ENCODE results near the gene SSNA1.

Gene SSNA1

DNA sequence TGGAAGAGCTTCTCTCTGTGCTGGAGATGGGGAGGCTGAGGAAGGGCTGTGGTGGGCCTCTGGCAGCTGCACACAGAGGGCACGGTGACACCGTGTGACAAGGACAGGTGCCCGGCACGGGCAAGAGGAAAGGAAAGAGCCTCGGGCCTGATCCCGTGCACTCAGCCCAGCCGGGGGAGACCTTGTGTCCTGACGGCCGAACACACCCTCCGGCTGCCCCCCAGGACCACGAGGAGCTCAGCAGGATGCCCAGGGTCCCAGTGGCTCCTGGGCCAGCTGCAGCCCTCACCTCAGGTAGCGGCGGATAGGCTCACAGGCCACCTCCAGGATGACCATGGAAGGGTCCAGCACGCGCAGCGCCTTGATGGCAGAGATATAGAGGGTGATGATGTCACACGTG, 5.6 kb upstream of the SSNA1 start:
- H4K20me1 ChIP-seq (ENCODE audit: insufficient read depth, low read length): no peaks in the 10 kb centered on the region
- no peak overlapping the region for H3K9ac ChIP-seq (ENCODE audit: low read length)
- peaks cover 21% of the 10 kb centered on the region for H3K79me2 ChIP-seq (ENCODE audit: low read length)
- H3K4me2 ChIP-seq (ENCODE audit: low read length): no peak overlapping the region
- no peak for TF ChIP-seq EZH2phosphoT487 (IDR thresholded peaks at IDR 0.05; ENCODE audit: low read depth)
- TF ChIP-seq, protein P1, sequence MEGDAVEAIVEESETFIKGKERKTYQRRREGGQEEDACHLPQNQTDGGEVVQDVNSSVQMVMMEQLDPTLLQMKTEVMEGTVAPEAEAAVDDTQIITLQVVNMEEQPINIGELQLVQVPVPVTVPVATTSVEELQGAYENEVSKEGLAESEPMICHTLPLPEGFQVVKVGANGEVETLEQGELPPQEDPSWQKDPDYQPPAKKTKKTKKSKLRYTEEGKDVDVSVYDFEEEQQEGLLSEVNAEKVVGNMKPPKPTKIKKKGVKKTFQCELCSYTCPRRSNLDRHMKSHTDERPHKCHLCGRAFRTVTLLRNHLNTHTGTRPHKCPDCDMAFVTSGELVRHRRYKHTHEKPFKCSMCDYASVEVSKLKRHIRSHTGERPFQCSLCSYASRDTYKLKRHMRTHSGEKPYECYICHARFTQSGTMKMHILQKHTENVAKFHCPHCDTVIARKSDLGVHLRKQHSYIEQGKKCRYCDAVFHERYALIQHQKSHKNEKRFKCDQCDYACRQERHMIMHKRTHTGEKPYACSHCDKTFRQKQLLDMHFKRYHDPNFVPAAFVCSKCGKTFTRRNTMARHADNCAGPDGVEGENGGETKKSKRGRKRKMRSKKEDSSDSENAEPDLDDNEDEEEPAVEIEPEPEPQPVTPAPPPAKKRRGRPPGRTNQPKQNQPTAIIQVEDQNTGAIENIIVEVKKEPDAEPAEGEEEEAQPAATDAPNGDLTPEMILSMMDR (IDR thresholded peaks at IDR 0.05; ENCODE audit: low read depth, low read length): no peak
- no peaks in the 10 kb centered on the region for H3K27me3 ChIP-seq (ENCODE audit: low read depth, low read length)
- H3K27ac ChIP-seq (ENCODE audit: low read length): no peak overlapping the region
- peaks cover 34% of the 10 kb centered on the region for H3K36me3 ChIP-seq (replicated peaks; ENCODE audit: low read depth, low read length)
- no peaks in the 10 kb centered on the region for H3K9me3 ChIP-seq (ENCODE audit: insufficient read depth, low read length)
- H2AFZ ChIP-seq (ENCODE audit: low read depth, low read length): no peak overlapping the region
- H3K4me3 ChIP-seq (ENCODE audit: low read length): no peak overlapping the region
- H3K4me1 ChIP-seq (ENCODE audit: low read length): peaks cover 10% of the 10 kb centered on the region

GRCh38 chr9:137183980-137184595, 4.4 kb upstream of the SSNA1 start:
- no peak overlapping the region for H3K27ac ChIP-seq (ENCODE audit: low read length)
- H3K4me2 ChIP-seq (ENCODE audit: low read length): no peak overlapping the region
- no peaks in the 10 kb centered on the region for H4K20me1 ChIP-seq (ENCODE audit: insufficient read depth, low read length)
- TF ChIP-seq, protein P1 (IDR thresholded peaks at IDR 0.05; ENCODE audit: low read depth, low read length): no peak
- no peak for TF ChIP-seq EZH2phosphoT487 (IDR thresholded peaks at IDR 0.05; ENCODE audit: low read depth)
- no peaks in the 10 kb centered on the region for H3K27me3 ChIP-seq (ENCODE audit: low read depth, low read length)
- no peak overlapping the region for H2AFZ ChIP-seq (ENCODE audit: low read depth, low read length)
- H3K79me2 ChIP-seq (ENCODE audit: low read length): peaks cover 29% of the 10 kb centered on the region
- H3K9ac ChIP-seq (ENCODE audit: low read length): no peak overlapping the region
- H3K36me3 ChIP-seq (replicated peaks; ENCODE audit: low read depth, low read length): peaks cover 29% of the 10 kb centered on the region
- peaks cover 10% of the 10 kb centered on the region for H3K4me1 ChIP-seq (ENCODE audit: low read length)
- no peaks in the 10 kb centered on the region for H3K9me3 ChIP-seq (ENCODE audit: insufficient read depth, low read length)
- no peak overlapping the region for H3K4me3 ChIP-seq (ENCODE audit: low read length)

GRCh38 chr9:137184881-137185660, 3.4 kb upstream of the SSNA1 start:
- no peaks in the 10 kb centered on the region for H4K20me1 ChIP-seq (ENCODE audit: insufficient read depth, low read length)
- no peak overlapping the region for H3K4me2 ChIP-seq (ENCODE audit: low read length)
- H3K9me3 ChIP-seq (ENCODE audit: insufficient read depth, low read length): no peaks in the 10 kb centered on the region
- H3K79me2 ChIP-seq (ENCODE audit: low read length): peaks cover 39% of the 10 kb centered on the region
- H3K4me3 ChIP-seq (ENCODE audit: low read length): no peak overlapping the region
- no peak overlapping the region for H3K9ac ChIP-seq (ENCODE audit: low read length)
- H3K27ac ChIP-seq (ENCODE audit: low read length): no peak overlapping the region
- no peak overlapping the region for H2AFZ ChIP-seq (ENCODE audit: low read depth, low read length)
- H3K27me3 ChIP-seq (ENCODE audit: low read depth, low read length): no peaks in the 10 kb centered on the region
- H3K36me3 ChIP-seq (replicated peaks; ENCODE audit: low read depth, low read length): peaks cover 28% of the 10 kb centered on the region
- TF ChIP-seq EZH2phosphoT487 (IDR thresholded peaks at IDR 0.05; ENCODE audit: low read depth): no peak
- TF ChIP-seq, protein P1 (IDR thresholded peaks at IDR 0.05; ENCODE audit: low read depth, low read length): no peak
- H3K4me1 ChIP-seq (ENCODE audit: low read length): peaks cover 16% of the 10 kb centered on the region

DNA sequence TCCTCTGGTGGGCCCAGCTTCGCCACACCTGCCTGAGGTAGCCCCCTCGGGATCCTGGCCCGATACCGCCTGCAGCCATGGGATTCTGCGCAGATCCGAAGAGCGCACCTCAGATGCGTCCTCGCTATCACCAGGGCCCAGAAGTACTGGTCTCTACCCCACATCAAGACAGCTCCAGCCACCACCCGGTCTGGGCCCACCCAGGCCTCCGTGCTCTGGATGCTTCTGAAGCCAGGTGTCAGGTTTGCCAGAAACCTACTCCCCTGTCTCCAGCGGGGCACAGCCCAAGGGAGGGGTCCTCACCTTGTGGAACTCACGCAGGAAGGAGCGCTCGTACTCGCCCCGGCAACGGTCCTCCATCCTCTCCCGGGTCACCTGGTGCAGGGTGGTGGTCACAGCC, 2.6 kb upstream of the SSNA1 start:
- TF ChIP-seq, protein P1 (IDR thresholded peaks at IDR 0.05; ENCODE audit: low read depth, low read length): no peak
- TF ChIP-seq EZH2phosphoT487 (IDR thresholded peaks at IDR 0.05; ENCODE audit: low read depth): no peak
- Histone ChIP-seq H3K9ac (ENCODE audit: low read length) (no peak overlapping the region), H3K79me2 (ENCODE audit: low read length) (peaks cover 46% of the 10 kb centered on the region), H3K4me1 (ENCODE audit: low read length) (peaks cover 18% of the 10 kb centered on the region), H3K4me2 (ENCODE audit: low read length) (no peak overlapping the region), H3K36me3 (replicated peaks; ENCODE audit: low read depth, low read length) (peaks cover 27% of the 10 kb centered on the region), H3K27me3 (ENCODE audit: low read depth, low read length) (no peaks in the 10 kb centered on the region), H3K4me3 (ENCODE audit: low read length) (no peak overlapping the region), H3K27ac (ENCODE audit: low read length) (no peak overlapping the region), H4K20me1 (ENCODE audit: insufficient read depth, low read length) (no peaks in the 10 kb centered on the region), H2AFZ (ENCODE audit: low read depth, low read length) (no peak overlapping the region), H3K9me3 (ENCODE audit: insufficient read depth, low read length) (no peaks in the 10 kb centered on the region)
